Stimulated activated CD4-positive, alpha-beta T cell treated with anti-CD3 and anti-CD28 coated beads, TNF-alpha, amount 100 ng/mL, for 48 hours (primary cell): Measurements from ENCODE around the gene DHX34.

Source experiments
- DNase-seq, 3 donors: peaks; one replicate each; pipeline ENCODE4 v3.0.0-alpha.2; 2020; ENCODE audit warnings: low read depth in 3 of 3

Gene DHX34

GRCh38 chr19:47417107-47417745 lies 68.1 kb downstream of the DHX34 start:
- DNase-seq: no peak

GRCh38 chr19:47417746-47418691 lies 68.9 kb downstream of the DHX34 start:
- DNase-seq: no peak

GRCh38 chr19:47418692-47419029 lies 69.5 kb downstream of the DHX34 start:
- no peak for DNase-seq

- DNase-seq: no peak
Observed at GRCh38 chr19:47419030-47419783, 70.1 kb downstream of the DHX34 start, which contains the start of gene MEIS3. Gene MEIS3, minus strand, starts transcription at chr19:47419527. Its CDS starts 446 bp downstream, at chr19:47419081.

GRCh38 chr19:47419789-47420188 lies 70.7 kb downstream of the DHX34 start:
- DNase-seq: no peak

GRCh38 chr19:47421244-47421786 lies 72.2 kb downstream of the DHX34 start:
- DNase-seq: no peak

GRCh38 chr19:47421844-47422395 lies 72.8 kb downstream of the DHX34 start:
- DNase-seq: no peak

- no peak for DNase-seq
Observed at GRCh38 chr19:47422417-47423163, 73.5 kb downstream of the DHX34 start.

- no peak for DNase-seq
Observed at GRCh38 chr19:47423203-47423882, 74.2 kb downstream of the DHX34 start.

GRCh38 chr19:47427241-47428176 lies 78.4 kb downstream of the DHX34 start:
- DNase-seq: peak; percentile 50 to 67 (median 58)

GRCh38 chr19:47428177-47428894 lies 79.2 kb downstream of the DHX34 start:
- peak; percentile 77 to 90 (median 88) for DNase-seq

- no peak for DNase-seq
Observed at GRCh38 chr19:47429140-47429793, 80.2 kb downstream of the DHX34 start.

GRCh38 chr19:47430041-47430802 lies 81.1 kb downstream of the DHX34 start:
- no peak for DNase-seq

- no peak for DNase-seq
Observed at GRCh38 chr19:47432091-47432490, 83.0 kb downstream of the DHX34 start.
